ENCODE measurements around the gene FNDC4.
"Not testable (repeated sequence)": the region's sequence is repeated elsewhere in the genome, so short reads cannot be mapped to it uniquely, and the experiment has no call there.

The FNDC4 gene

GRCh38 chr2:27494944-27495554, at the start of gene FNDC4:
Gene FNDC4 (minus strand): TSS chr2:27495200. CDS start chr2:27494679, 521 bp downstream.
- H3K4me3 ChIP-seq (ENCODE audit: low read depth, low read length), result peak within 1 kb of the TSS; percentile 78
- TF ChIP-seq CTCF (IDR thresholded peaks at IDR 0.05; ENCODE audit: low read depth, low read length), result no peak

- no peak overlapping the region for H3K4me3 ChIP-seq (ENCODE audit: low read depth, low read length)
- TF ChIP-seq CTCF (IDR thresholded peaks at IDR 0.05; ENCODE audit: low read depth, low read length), result no peak
These were observed 49.3 kb upstream of the FNDC4 start for GRCh38 chr2:27544143-27544821.

- not testable (repeated sequence) for H3K4me3 ChIP-seq (ENCODE audit: low read depth, low read length)
These were observed 44.6 kb upstream of the FNDC4 start for GRCh38 chr2:27539649-27540048.

- not testable (repeated sequence) for H3K4me3 ChIP-seq (ENCODE audit: low read depth, low read length)
These were observed 43.9 kb upstream of the FNDC4 start for GRCh38 chr2:27538839-27539450.

- no peak for TF ChIP-seq CTCF (IDR thresholded peaks at IDR 0.05; ENCODE audit: low read depth, low read length)
- no peak overlapping the region for H3K4me3 ChIP-seq (ENCODE audit: low read depth, low read length)
These were observed 42.3 kb upstream of the FNDC4 start for GRCh38 chr2:27537287-27537686.

- H3K4me3 ChIP-seq (ENCODE audit: low read depth, low read length), result no peak overlapping the region
- no peak for TF ChIP-seq CTCF (IDR thresholded peaks at IDR 0.05; ENCODE audit: low read depth, low read length)
These were observed 37.0 kb upstream of the FNDC4 start for GRCh38 chr2:27531983-27532382.

- no peak overlapping the region for H3K4me3 ChIP-seq (ENCODE audit: low read depth, low read length)
- no peak for TF ChIP-seq CTCF (IDR thresholded peaks at IDR 0.05; ENCODE audit: low read depth, low read length)
These were observed 32.2 kb upstream of the FNDC4 start for GRCh38 chr2:27527182-27527581.

GRCh38 chr2:27522400-27522945, 27.5 kb upstream of the FNDC4 start:
- TF ChIP-seq CTCF (IDR thresholded peaks at IDR 0.05; ENCODE audit: low read depth, low read length), result no peak
- H3K4me3 ChIP-seq (ENCODE audit: low read depth, low read length), result no peak overlapping the region

All from WI38 (cell line).